Measurements from ENCODE around the gene FASTK.

- TF ChIP-seq EZH2 (IDR thresholded peaks at IDR 0.05; ENCODE audit: insufficient read depth, poor library complexity, severe bottlenecking) (no peak), EZH2phosphoT487 (IDR thresholded peaks at IDR 0.05; ENCODE audit: insufficient read depth, low read depth) (no peak)
These were observed 6.2 kb upstream of the FASTK start for GRCh38 chr7:151086802-151087244.

Measured in GM23248 (cell line).